NOMO-1 (cell line): ENCODE measurements around the gene CRCP.
"Not testable (repeated sequence)": the region's sequence is repeated elsewhere in the genome, so short reads cannot be mapped to it uniquely, and the experiment has no call there.

Experiments used
- DNase-seq, 2 experiments: peaks; one replicate each; lab custom pipeline; 2025; ENCODE audit not compliant: unreplicated experiment in 2 of 2; lab: John Stamatoyannopoulos, UW

The CRCP gene

GRCh38 chr7:66114743-66115649, at the start of gene CRCP:
CRCP (plus strand) TSS chr7:66114847; CDS start chr7:66114963, 116 bp downstream.
- DNase-seq: peak; percentile 79 to 82

GRCh38 chr7:66069732-66070131, 44.9 kb upstream of the CRCP start:
- no peak for DNase-seq

- DNase-seq: peak in 1 of 2 experiments; percentile 6
These were observed 44.4 kb upstream of the CRCP start for GRCh38 chr7:66070222-66070621.

- not testable (repeated sequence) for DNase-seq
These were observed 42.4 kb upstream of the CRCP start for GRCh38 chr7:66072208-66072607.

- DNase-seq: peak; percentile 93 to 96
These were observed 38.8 kb upstream of the CRCP start, which contains the start of gene ASL for GRCh38 chr7:66075590-66076461. ASL (plus strand) TSS chr7:66075819; CDS start chr7:66076082, 263 bp downstream.

GRCh38 chr7:66076462-66077329, 38.0 kb upstream of the CRCP start:
- peak; percentile 56 for DNase-seq

- no peak for DNase-seq
These were observed 36.6 kb upstream of the CRCP start for GRCh38 chr7:66078067-66078466.

GRCh38 chr7:66082083-66082482, 32.6 kb upstream of the CRCP start:
- no peak for DNase-seq

- no peak for DNase-seq
These were observed 31.7 kb upstream of the CRCP start for GRCh38 chr7:66082886-66083415.

GRCh38 chr7:66083677-66084076, 31.0 kb upstream of the CRCP start:
- DNase-seq: no peak

GRCh38 chr7:66088861-66089838, 25.5 kb upstream of the CRCP start:
- DNase-seq: no peak

- no peak for DNase-seq
These were observed 22.0 kb upstream of the CRCP start for GRCh38 chr7:66092654-66093053.

GRCh38 chr7:66095010-66095409, 19.6 kb upstream of the CRCP start:
- DNase-seq: no peak

GRCh38 chr7:66099232-66099550, 15.5 kb upstream of the CRCP start:
- DNase-seq: no peak

- peak; percentile 12 to 24 for DNase-seq
These were observed 14.9 kb upstream of the CRCP start for GRCh38 chr7:66099551-66100407.

GRCh38 chr7:66100408-66101050, 14.1 kb upstream of the CRCP start:
- no peak for DNase-seq

GRCh38 chr7:66102168-66102567, 12.5 kb upstream of the CRCP start:
- DNase-seq: not testable (repeated sequence)

GRCh38 chr7:66103994-66104393, 10.7 kb upstream of the CRCP start:
- DNase-seq: not testable (repeated sequence)
